Measurements from ENCODE around the gene ANTXRL.

Gene ANTXRL

DNA sequence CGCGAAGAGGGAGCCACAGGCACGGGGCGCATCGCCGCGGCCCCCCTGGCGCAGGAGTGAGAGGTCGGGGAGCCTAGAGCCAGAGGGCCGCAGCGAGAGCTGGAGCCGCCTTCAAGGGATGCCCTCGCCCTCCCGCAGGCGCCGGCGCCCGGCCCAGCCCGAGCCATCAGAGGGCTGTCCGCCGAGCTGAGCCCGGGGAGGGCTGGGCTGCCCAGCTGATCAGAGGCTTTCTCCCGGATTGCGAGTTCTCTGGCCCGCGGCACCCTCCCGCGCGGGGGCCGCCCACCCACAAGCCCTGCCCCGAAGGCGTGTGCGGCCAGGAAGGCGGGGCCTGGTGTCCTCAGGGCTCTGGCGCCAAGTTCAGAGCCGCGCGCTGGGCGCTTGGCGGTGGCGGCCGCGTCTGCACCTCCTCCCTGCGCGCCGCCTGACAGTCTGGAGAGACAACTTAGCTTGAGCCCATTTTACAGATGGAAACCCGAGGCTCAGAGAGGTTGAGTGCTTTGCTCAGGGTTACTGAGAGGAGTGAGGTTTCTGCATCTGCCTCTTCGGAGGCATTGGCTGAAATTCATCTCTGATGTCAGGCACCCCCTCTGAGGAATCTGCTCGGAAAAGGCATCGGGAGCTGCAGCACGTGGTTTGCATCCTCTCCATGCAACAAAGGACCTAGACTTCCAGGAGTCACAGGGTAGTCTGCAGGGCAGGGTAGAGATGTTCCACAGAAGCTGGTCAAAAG is 3.8 kb upstream of the ANTXRL start:
- H3K4me1 Mint-ChIP-seq = peaks cover 27% of the 10 kb centered on the region
- DNase-seq (peak; percentile 62 to 68), ATAC-seq (peak; percentile 81)
- peaks cover 11% of the 10 kb centered on the region for H3K27me3 Mint-ChIP-seq
- no peak overlapping the region for H3K27ac Mint-ChIP-seq
- H3K4me3 Mint-ChIP-seq = peak overlapping the region; percentile 79 to 82
- H3K9me3 Mint-ChIP-seq = no peaks in the 10 kb centered on the region

GRCh38 chr10:46283580-46284285 is 3.1 kb upstream of the ANTXRL start:
- H3K4me1 Mint-ChIP-seq = peaks cover 27% of the 10 kb centered on the region
- H3K9me3 Mint-ChIP-seq = no peaks in the 10 kb centered on the region
- DNase-seq (no peak), ATAC-seq (no peak)
- peak overlapping the region; percentile 82 to 88 for H3K4me3 Mint-ChIP-seq
- peak overlapping the region; percentile 29 to 59 for H3K27ac Mint-ChIP-seq
- peaks cover 11% of the 10 kb centered on the region for H3K27me3 Mint-ChIP-seq

DNA sequence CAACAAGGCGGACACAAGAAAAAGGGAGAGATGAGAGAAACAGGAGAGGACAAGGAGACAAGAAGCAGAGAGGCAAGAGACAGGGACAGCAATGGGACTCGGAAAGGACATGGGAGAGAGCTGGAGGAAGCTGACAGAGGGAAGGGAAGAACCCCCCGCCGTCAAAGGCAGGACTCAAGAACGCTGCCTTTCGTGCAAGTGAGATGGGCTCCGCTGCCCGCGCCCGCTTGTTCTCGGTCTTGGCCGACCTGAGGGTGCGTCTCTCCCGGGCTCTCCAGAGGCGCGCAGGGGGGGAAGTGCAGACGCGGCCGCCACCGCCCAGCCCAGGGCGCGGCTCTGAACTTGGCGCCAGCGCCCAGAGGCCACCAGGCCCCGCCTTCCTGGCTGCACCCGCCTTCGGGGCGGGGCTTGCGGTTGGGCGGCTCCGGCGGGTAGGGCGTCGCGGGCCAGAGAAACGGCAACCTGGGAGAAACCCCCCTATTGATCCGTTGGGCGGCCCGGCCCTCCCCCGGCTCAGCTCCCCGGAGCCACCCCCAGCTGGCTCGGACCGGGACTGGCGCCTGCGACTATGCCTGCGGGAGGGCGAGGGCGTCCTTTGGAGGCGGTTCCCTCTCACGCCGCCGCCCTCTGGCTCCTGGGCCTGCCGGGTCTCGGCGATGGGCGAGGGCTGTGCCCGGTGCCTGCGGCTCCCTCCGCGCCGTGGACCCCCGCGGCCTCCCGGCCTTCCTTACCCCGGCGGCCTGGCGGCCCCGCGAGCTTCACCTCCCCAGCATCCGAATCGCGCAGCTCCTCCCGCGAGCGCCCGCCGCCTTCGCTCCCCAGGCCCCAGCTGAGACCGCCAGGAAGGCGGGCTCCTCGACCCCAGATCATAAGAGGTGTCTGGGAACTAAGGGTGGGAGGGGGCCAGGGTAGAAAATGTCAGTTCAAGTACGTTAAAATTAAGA is 2.2 kb upstream of the ANTXRL start:
- Mint-ChIP-seq H3K27me3 (peaks cover 11% of the 10 kb centered on the region), H3K4me1 (peaks cover 27% of the 10 kb centered on the region), H3K4me3 (peak overlapping the region; percentile 82 to 88), H3K27ac (peak overlapping the region; percentile 29 to 59), H3K9me3 (no peaks in the 10 kb centered on the region)
- DNase-seq = peak; percentile 74 to 78
- peak; percentile 84 for ATAC-seq

DNA sequence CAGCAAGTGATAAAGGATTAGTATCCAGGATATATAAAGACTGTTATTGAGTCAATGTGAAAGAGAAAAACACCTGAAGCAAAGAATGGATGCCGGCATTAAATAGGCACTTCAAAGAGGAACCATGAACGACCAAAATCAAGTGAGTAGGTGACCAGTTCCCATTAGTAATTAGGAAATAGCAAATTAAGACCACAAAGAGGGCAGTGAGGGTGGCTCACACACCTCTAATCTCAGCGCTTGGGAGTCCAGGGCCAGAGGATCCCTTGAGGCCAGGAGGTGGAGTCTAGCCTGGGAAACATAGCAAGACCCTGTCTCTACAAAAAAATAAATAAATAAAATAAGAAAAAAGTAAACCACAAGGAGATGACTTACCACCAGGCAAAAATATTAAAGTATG is 1.5 kb upstream of the ANTXRL start:
- no peak for DNase-seq
- H3K4me3 Mint-ChIP-seq = peak overlapping the region; percentile 82 to 88
- ATAC-seq = no peak
- H3K4me1 Mint-ChIP-seq = peaks cover 27% of the 10 kb centered on the region
- peak overlapping the region in 1 of 2 donors; percentile 54 for H3K27ac Mint-ChIP-seq
- peaks cover 11% of the 10 kb centered on the region for H3K27me3 Mint-ChIP-seq
- no peaks in the 10 kb centered on the region for H3K9me3 Mint-ChIP-seq

DNA sequence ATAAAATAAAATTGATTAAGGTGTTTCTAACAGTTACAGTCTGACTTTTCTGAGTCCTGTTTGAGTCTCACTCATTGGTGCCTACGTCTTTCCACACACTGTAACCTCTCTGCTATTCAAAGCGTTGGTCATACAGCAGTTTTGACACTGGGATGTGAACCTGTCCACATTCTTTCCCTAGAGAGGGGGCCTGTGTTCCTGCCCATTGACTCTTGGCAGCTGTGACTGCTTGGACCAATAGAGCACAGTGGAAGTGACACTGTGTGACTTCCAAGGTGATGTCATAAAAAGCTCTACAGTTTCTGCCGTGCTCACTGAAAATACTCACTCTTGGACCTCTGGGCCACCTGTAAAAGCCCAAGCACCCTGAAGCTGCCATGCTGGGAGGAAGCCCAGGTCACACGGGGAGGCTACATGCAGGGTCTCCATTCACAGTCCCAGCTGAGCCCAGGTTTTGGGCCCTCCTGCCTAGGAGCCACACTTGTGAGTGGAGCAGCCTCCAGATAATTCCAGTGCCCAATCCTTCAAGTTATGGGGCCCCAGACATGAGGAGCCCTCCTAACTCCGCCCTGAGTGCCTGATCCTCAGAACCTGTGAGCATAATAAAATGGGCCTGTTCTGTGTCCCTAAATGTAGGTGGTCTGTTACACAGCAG is 704 bp upstream of the ANTXRL start:
- DNase-seq (no peak), ATAC-seq (no peak)
- Mint-ChIP-seq H3K4me3 (no peak overlapping the region), H3K27ac (no peak overlapping the region), H3K9me3 (no peaks in the 10 kb centered on the region), H3K27me3 (peaks cover 11% of the 10 kb centered on the region), H3K4me1 (peaks cover 27% of the 10 kb centered on the region)

DNA sequence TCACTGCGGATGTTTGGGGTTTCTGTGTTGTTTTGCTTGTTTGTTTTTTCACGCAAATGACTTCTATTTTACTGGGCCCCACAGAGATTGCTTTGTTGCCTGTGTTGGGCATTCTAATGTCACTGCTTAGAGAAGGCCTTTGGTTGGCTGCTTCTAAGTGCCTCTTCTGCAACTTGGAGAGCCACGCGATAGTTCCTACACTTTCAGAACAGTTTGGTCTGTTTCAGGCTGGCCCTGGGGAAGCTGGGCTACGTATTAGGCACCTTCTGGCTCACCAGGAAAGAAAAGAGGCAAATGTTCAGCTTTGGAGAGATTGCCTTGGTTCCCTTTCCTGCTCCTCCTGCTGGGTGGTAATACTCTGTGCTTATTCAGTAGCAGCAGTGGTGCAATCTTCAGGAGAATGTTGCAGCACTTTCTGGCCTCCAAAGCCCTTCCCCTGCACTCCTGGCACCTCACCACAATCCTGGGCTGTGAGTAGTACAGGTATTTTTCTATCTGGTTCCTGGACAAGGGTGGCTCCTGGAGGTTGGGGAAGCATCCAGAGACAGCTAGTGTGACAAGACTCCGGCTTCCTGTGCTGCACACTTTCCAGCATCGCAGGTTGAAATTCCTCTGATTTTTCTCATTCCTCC is 1.2 kb downstream of the ANTXRL start:
- no peak overlapping the region for H3K4me3 Mint-ChIP-seq
- no peak for ATAC-seq
- DNase-seq = no peak
- no peaks in the 10 kb centered on the region for H3K9me3 Mint-ChIP-seq
- H3K4me1 Mint-ChIP-seq = peaks cover 26% of the 10 kb centered on the region
- no peak overlapping the region for H3K27ac Mint-ChIP-seq
- peaks cover 7% of the 10 kb centered on the region for H3K27me3 Mint-ChIP-seq

DNA sequence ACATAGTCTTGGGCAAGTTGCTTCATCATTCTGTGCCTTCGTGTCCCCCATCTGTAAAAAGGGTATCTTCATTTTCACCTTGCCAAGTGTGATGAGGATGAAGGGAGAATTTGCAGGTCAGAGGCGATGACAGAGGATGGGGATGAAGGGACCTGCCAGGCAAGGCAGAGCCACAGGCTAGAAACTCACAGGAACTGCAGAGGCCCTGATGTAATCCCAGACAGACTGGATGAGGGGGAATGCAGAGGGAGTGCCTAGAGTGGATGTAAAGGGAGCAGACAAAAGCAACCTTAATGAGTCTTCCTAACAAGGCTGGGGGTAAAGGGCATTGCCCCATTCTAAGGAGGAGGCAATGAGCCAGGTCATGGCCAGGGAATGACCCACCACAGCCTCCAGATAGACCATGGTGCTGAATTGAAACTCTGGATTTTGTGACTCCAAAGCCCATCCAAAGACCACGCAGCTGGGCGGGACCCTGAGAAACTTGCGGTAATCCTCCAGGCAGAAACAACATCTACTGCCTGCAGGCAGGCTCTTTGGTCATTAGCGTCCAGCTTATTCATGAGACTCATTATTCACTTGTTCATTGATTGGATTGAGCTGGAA is 1.9 kb downstream of the ANTXRL start:
- Mint-ChIP-seq H3K4me3 (no peak overlapping the region), H3K9me3 (no peaks in the 10 kb centered on the region), H3K27ac (no peak overlapping the region), H3K27me3 (peaks cover 7% of the 10 kb centered on the region), H3K4me1 (peaks cover 19% of the 10 kb centered on the region)
- ATAC-seq (no peak), DNase-seq (no peak)

DNA sequence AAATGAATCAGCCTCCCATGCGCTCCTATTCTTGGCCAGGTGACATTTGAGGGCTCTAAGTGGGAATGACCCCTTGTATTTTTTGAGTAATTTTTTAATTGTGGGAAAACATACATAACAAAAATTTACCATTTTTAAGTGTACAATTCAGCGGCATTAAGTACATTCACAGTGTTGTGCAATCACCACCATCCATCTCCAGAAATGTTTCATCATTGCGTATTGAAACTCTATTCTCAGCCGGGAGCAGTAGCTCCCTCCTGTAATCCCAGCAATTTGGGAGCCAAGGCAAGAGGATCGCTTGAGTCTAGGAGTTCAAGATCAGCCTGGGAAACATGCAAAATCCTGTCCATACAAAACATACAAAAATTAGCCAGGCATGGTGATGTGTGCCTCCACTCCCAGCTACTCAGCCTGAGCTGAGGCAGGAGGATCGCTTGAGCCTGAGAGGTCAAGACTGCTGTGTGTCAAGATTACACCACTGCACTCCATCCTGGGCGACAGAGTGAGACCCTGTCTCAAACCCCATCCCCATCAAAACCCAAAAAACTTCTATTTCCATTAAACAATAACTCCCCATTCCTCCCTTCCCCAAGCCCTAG is 2.5 kb downstream of the ANTXRL start:
- peaks cover 15% of the 10 kb centered on the region for H3K4me1 Mint-ChIP-seq
- peaks cover 7% of the 10 kb centered on the region for H3K27me3 Mint-ChIP-seq
- H3K4me3 Mint-ChIP-seq = no peak overlapping the region
- no peak overlapping the region for H3K27ac Mint-ChIP-seq
- no peaks in the 10 kb centered on the region for H3K9me3 Mint-ChIP-seq
- ATAC-seq (no peak), DNase-seq (no peak)

GRCh38 chr10:46290101-46290886 is 3.5 kb downstream of the ANTXRL start:
- Mint-ChIP-seq H3K9me3 (no peaks in the 10 kb centered on the region), H3K4me3 (no peak overlapping the region), H3K27me3 (peaks cover 7% of the 10 kb centered on the region), H3K4me1 (peaks cover 13% of the 10 kb centered on the region), H3K27ac (no peak overlapping the region)
- no peak for ATAC-seq
- DNase-seq = no peak

DNA sequence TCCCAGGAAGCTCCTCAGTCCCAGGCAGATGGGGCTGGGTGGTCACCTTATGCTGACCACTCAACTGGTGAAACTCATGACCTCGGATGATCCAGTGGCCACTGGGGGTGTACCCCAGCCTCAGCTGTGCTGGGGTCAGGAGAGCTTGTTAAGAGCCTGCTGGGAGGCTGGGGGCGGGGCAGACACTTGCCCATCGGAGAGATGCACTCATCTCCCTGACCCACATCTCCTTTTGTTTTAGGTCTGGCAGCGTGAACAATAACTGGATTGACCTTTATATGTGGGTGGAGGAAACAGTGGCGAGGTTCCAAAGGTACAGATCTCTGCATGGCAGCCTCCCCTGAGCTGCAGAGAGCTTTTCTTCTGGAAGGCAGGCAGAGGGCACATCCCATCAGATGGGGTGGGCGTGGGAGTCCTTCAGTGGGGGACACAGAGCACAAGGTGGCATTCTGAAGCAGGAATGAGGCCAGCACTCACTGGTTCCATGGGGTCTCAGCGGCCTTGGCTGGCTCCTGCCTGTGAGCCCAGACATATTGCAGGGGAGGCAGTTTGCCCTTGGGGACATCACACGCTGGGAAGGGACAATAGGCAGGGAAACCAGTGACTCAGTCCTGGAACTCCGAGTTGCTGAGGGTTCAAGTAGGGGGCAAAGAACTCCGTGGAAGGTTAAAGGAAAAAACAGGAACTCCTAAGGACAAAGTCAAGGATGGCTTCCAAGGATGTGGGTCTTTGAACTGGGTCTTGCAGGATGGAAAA is 5.2 kb downstream of the ANTXRL start:
- no peak for ATAC-seq

GRCh38 chr10:46292573-46293023 is 5.8 kb downstream of the ANTXRL start:
- no peak for ATAC-seq
- DNase-seq = no peak
- Mint-ChIP-seq H3K9me3 (no peaks in the 10 kb centered on the region), H3K27ac (no peak overlapping the region), H3K4me3 (no peak overlapping the region), H3K4me1 (peaks cover 12% of the 10 kb centered on the region), H3K27me3 (peaks cover 7% of the 10 kb centered on the region)

More for the DNA sequence above, 5.2 kb downstream of the ANTXRL start:
- no peak overlapping the region for H3K27ac Mint-ChIP-seq
- peaks cover 7% of the 10 kb centered on the region for H3K27me3 Mint-ChIP-seq
- DNase-seq = no peak
- H3K4me1 Mint-ChIP-seq = peaks cover 11% of the 10 kb centered on the region
- H3K9me3 Mint-ChIP-seq = no peaks in the 10 kb centered on the region
- no peak overlapping the region for H3K4me3 Mint-ChIP-seq

GRCh38 chr10:46293228-46293627 is 6.4 kb downstream of the ANTXRL start:
- no peaks in the 10 kb centered on the region for H3K9me3 Mint-ChIP-seq
- H3K27me3 Mint-ChIP-seq = peaks cover 7% of the 10 kb centered on the region
- peak overlapping the region in 1 of 2 donors; percentile 35 for H3K27ac Mint-ChIP-seq
- DNase-seq (no peak), ATAC-seq (no peak)
- H3K4me3 Mint-ChIP-seq = no peak overlapping the region
- peaks cover 19% of the 10 kb centered on the region for H3K4me1 Mint-ChIP-seq
